T-helper 2 cell treated with Interferon-gamma antibody and Interleukin-4, amounts not matched to agents 100 ng/mL and 5 ng/mL, for 36 hours (primary cell): Measurements from ENCODE around the gene FER1L5. TPM values are rescaled to one million over a fixed set of nuclear protein-coding genes. Genes with fewer than 3 reads are reported as not detected.

Source experiments
- intact Hi-C: fragments of 100-400 bp; cut with micrococcal nuclease; formaldehyde crosslinking; loops from one replicate; pipeline ENCODE4 v1.15.1; 2023
- total RNA-seq: library from RNA; stranded (reverse); gene quantifications from 2 replicates; pipeline ENCODE4 v1.2.3, GENCODE V29; 2022

Gene FER1L5
- total RNA-seq, 1 donor from 2014 or later = not detected

GRCh38 chr2:96739076-96739632 is 96.6 kb downstream of the FER1L5 start:
- intact Hi-C loops = no loop called here

GRCh38 chr2:96739633-96740428 is 97.3 kb downstream of the FER1L5 start, which contains the start of gene LMAN2L:
Gene LMAN2L, minus strand, starts transcription at chr2:96740064. Its CDS starts 24 bp downstream, at chr2:96740040.
- intact Hi-C loops = loop anchor here (1.0 to 2.0 kb wide), 7 partner anchors 20 to 532 kb away; partner anchors contain the start of genes CNNM3, CNNM4, KANSL3 and STARD7

- intact Hi-C loops = no loop called here
Measured at GRCh38 chr2:96747061-96747617, 104.6 kb downstream of the FER1L5 start.

- intact Hi-C loops = no loop called here
Measured at GRCh38 chr2:96751800-96752199, 109.2 kb downstream of the FER1L5 start.

GRCh38 chr2:96753661-96754282 is 111.2 kb downstream of the FER1L5 start:
- intact Hi-C loops = no loop called here

GRCh38 chr2:96754317-96754716 is 111.8 kb downstream of the FER1L5 start:
- intact Hi-C loops = no loop called here

Other genes with a start within 250 kb of the FER1L5 start
- gene NEURL3, start 137.4 kb upstream of the FER1L5 start, total RNA-seq = 0.16 TPM in 1 of 2 replicates, not detected in the other
- 53.6 and 56.7 TPM in 2 replicates for gene ARID5A, start 106.0 kb upstream of the FER1L5 start, total RNA-seq
- 56.1 and 56.5 TPM in 2 replicates for gene KANSL3, start 4.5 kb upstream of the FER1L5 start, total RNA-seq
- gene LMAN2L, start 97.3 kb downstream of the FER1L5 start, total RNA-seq = 7.0 and 10.5 TPM in 2 replicates
- gene CNNM4, start 118.1 kb downstream of the FER1L5 start, total RNA-seq = 8.3 and 9.5 TPM in 2 replicates
- gene CNNM3, start 173.5 kb downstream of the FER1L5 start, total RNA-seq = 29.9 and 31.1 TPM in 2 replicates
- gene ANKRD23, start 201.3 kb downstream of the FER1L5 start, total RNA-seq = 13.4 and 15.0 TPM in 2 replicates
- 36.4 and 38.0 TPM in 2 replicates for gene ANKRD39, start 215.3 kb downstream of the FER1L5 start, total RNA-seq
- gene SEMA4C, start 227.3 kb downstream of the FER1L5 start, total RNA-seq = 27.4 and 29.7 TPM in 2 replicates